ENCODE measurements around the gene DESI2. TPM values are rescaled to one million over a fixed set of nuclear protein-coding genes. Genes with fewer than 3 reads are reported as not detected.

Gene DESI2
- total and polyA plus RNA-seq, 2 of the 8 experiments (the other 6 are each of a cell fraction or from before 2014, with no cell fraction given) = 54.0 to 110 TPM

DNA sequence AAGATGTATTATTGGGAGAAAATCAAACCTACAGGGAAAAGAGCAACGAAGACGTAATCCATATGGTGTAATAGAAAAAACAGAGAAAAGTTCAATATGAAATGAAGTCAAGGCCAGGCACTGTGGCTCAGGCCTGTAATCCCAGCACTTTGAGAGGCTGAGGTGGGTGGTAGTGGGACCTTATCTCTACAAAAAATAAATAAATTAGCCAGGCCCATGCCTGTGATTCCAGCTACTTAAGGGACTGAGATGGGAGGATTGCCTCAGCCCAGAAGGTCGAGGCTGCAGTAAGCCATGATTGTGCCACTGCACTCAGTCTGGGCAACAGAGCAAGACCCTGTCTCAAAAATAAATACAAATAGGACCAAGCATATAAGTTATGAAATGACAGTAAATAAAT, 11.4 kb downstream of the DESI2 start (continued):
- TF ChIP-seq, protein P1, sequence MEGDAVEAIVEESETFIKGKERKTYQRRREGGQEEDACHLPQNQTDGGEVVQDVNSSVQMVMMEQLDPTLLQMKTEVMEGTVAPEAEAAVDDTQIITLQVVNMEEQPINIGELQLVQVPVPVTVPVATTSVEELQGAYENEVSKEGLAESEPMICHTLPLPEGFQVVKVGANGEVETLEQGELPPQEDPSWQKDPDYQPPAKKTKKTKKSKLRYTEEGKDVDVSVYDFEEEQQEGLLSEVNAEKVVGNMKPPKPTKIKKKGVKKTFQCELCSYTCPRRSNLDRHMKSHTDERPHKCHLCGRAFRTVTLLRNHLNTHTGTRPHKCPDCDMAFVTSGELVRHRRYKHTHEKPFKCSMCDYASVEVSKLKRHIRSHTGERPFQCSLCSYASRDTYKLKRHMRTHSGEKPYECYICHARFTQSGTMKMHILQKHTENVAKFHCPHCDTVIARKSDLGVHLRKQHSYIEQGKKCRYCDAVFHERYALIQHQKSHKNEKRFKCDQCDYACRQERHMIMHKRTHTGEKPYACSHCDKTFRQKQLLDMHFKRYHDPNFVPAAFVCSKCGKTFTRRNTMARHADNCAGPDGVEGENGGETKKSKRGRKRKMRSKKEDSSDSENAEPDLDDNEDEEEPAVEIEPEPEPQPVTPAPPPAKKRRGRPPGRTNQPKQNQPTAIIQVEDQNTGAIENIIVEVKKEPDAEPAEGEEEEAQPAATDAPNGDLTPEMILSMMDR (IDR thresholded peaks at IDR 0.05; ENCODE audit: control extremely low read depth in 1 of 3, insufficient read depth in 1 of 3, low read depth in 1 of 3, low read length in 3 of 3) = no peak
- TF ChIP-seq TAF7 (optimal IDR thresholded peaks at IDR 0.05; ENCODE audit: borderline replicate concordance, low read depth, low read length) = no peak
- TF ChIP-seq ASH2L (IDR thresholded peaks at IDR 0.05; ENCODE audit: low read length) = no peak
- TF ChIP-seq YY1 (IDR thresholded peaks at IDR 0.05; ENCODE audit: low read depth, low read length) = no peak
- TF ChIP-seq JUN (IDR thresholded peaks at IDR 0.05; ENCODE audit: low read depth, low read length) = no peak
- TF ChIP-seq, protein P2, sequence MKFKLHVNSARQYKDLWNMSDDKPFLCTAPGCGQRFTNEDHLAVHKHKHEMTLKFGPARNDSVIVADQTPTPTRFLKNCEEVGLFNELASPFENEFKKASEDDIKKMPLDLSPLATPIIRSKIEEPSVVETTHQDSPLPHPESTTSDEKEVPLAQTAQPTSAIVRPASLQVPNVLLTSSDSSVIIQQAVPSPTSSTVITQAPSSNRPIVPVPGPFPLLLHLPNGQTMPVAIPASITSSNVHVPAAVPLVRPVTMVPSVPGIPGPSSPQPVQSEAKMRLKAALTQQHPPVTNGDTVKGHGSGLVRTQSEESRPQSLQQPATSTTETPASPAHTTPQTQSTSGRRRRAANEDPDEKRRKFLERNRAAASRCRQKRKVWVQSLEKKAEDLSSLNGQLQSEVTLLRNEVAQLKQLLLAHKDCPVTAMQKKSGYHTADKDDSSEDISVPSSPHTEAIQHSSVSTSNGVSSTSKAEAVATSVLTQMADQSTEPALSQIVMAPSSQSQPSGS (IDR thresholded peaks at IDR 0.05; ENCODE audit: low read length) = no peak

All from H1 (cell line).